Measurements from ENCODE around the gene ZNF511. TPM values are rescaled to one million over a fixed set of nuclear protein-coding genes. Genes with fewer than 3 reads are reported as not detected.

The ZNF511 gene
- total and polyA plus RNA-seq, 2 of the 4 experiments (the other 2 are of a cell fraction): 13.6 to 32.6 TPM

DNA sequence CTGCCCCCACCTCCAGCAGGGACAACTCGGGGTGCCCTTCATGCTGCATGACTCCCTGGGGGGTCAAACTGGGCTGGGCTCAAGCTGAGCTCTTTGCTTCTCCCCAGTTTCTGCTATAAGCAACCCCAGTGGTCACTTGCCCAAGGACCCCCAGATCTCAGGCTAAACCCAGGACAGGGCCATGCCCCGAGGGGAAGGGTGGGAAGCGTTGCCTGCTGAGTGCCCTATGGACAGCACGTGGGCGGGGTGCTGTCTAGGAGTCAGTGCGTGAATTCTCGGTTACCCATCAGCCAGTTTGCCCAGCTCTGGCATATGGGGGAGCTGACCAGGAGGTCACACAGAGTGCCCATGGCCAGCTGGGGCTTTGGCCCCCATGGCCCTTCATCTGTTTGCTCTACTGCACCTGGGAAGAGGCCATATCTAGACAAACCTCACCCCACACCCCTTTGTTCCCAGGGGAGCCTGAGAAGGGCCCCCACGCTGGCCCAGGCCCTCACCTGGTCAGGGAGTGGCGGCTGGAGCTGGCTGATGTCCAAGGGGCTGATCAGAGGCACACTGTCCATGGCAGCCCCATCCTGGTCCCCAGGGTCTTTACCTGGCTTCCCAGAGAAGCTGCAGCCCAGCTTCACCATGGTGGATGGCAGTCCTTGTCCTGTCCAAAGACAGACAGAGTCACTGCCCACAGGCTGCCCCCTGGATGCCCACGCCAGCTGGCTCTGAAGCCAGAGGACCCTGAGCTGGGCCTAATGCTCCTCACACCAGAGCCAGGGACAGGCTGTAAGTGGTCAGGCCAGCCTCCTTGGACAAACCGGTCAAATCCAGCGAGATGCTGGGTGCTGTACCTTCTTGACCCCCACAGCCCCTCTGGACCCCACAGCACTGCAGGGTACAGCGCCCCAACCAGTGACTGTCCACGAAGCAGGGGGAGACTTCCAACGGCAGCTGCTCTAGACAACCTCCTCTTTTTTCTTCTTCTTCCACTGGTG, 19.9 kb downstream of the ZNF511 start:
- Histone ChIP-seq H3K56ac (ENCODE audit: extremely low read depth, insufficient read depth, low read length) (no peak overlapping the region), H3K9me1 (ENCODE audit: insufficient read depth, low read length) (0 out of 2 replicates have a peak, but pooled peaks cover 6% of the 10 kb centered on the region), H2BK20ac (ENCODE audit: low read depth, low read length) (peak overlapping the region; percentile 7; the same call in 1 of the 2 replicates), H4K5ac (ENCODE audit: low read depth, low read length) (no peak overlapping the region), H3K14ac (replicated peaks; ENCODE audit: low read depth, low read length) (no peak overlapping the region), H4K91ac (ENCODE audit: insufficient read depth, low read depth, low read length) (no peak overlapping the region), H3K36me3 (ENCODE audit: control insufficient read depth, insufficient read depth, low read length) (no peaks in the 10 kb centered on the region), H3K4me3 (ENCODE audit: insufficient read depth, low read depth, low read length) (no peak overlapping the region), H2AFZ (replicated peaks; ENCODE audit: low read length, poor library complexity) (peak overlapping the region; percentile 62), H2AK5ac (ENCODE audit: low read depth, low read length) (peak overlapping the region; percentile 39), H4K8ac (ENCODE audit: low read depth in 2 of 2, low read length in 2 of 2) (no peak overlapping the region), H3K9ac (ENCODE audit: low read depth, low read length) (no peak overlapping the region), H2BK5ac (ENCODE audit: low read depth, low read length, poor library complexity, severe bottlenecking) (no peak overlapping the region), H3K4ac (ENCODE audit: low read depth, low read length) (no peak overlapping the region), H4K20me1 (ENCODE audit: insufficient read depth, low read length) (0 out of 2 replicates have a peak, but pooled peaks cover 3% of the 10 kb centered on the region), H2BK120ac (ENCODE audit: low read depth, low read length) (no peak overlapping the region; the same call in 1 of the 2 replicates), H2BK15ac (ENCODE audit: low read depth, low read length) (no peak overlapping the region), H3K18ac (ENCODE audit: low read depth, low read length) (no peak overlapping the region), H3K23ac (ENCODE audit: low read depth, low read length) (no peak overlapping the region), H2AK9ac (replicated peaks; ENCODE audit: low read depth, low read length, poor library complexity) (peak overlapping the region; percentile 81), H3K27ac (ENCODE audit: insufficient read depth, low read length) (no peak overlapping the region), H3K79me1 (ENCODE audit: low read depth in 1 of 2, low read length in 2 of 2) (no peaks in the 10 kb centered on the region), H3K4me1 (ENCODE audit: control insufficient read depth, insufficient read depth, low read length) (peaks cover 18% of the 10 kb centered on the region), H3K9me3 (ENCODE audit: control insufficient read depth, insufficient read depth, low read length) (no peaks in the 10 kb centered on the region; the same call in 1 of the 2 replicates), H3K4me2 (ENCODE audit: low read depth, low read length) (no peak overlapping the region), H3K27me3 (ENCODE audit: control insufficient read depth, insufficient read depth, low read length) (peaks cover 35% of the 10 kb centered on the region)
- dilution Hi-C loops (cut with HindIII; ENCODE audit: low sequenced_read_pairs, unreplicated experiment): no loop called here
- DNase-seq (no peak), ATAC-seq (ENCODE audit: low read depth) (no peak)
- TF ChIP-seq POLR2A (IDR thresholded peaks at IDR 0.05; ENCODE audit: low read depth, low read length) (no peak), FOS (IDR thresholded peaks at IDR 0.05; ENCODE audit: low read depth, low read length) (no peak), RCOR1 (IDR thresholded peaks at IDR 0.05; ENCODE audit: insufficient replicate concordance, low read length) (no peak), CHD1 (IDR thresholded peaks at IDR 0.05; ENCODE audit: low read depth, low read length) (no peak), MAZ (IDR thresholded peaks at IDR 0.05; ENCODE audit: borderline replicate concordance, low read depth, low read length) (no peak), NFE2L2 (IDR thresholded peaks at IDR 0.05; ENCODE audit: low read depth, low read length) (no peak), SMC3 (IDR thresholded peaks at IDR 0.05; ENCODE audit: low read depth, low read length) (no peak), MXI1 (IDR thresholded peaks at IDR 0.05; ENCODE audit: borderline replicate concordance, low read depth, low read length) (no peak), RAD21 (IDR thresholded peaks at IDR 0.05; ENCODE audit: low read length) (no peak), MAFK (IDR thresholded peaks at IDR 0.05; ENCODE audit: low read depth, low read length) (no peak), BHLHE40 (IDR thresholded peaks at IDR 0.05; ENCODE audit: low read depth, low read length) (no peak), RFX5 (IDR thresholded peaks at IDR 0.05; ENCODE audit: low read depth, low read length) (no peak), CEBPB (IDR thresholded peaks at IDR 0.05; ENCODE audit: low read depth, low read length) (no peak)
- TF ChIP-seq, protein P1, sequence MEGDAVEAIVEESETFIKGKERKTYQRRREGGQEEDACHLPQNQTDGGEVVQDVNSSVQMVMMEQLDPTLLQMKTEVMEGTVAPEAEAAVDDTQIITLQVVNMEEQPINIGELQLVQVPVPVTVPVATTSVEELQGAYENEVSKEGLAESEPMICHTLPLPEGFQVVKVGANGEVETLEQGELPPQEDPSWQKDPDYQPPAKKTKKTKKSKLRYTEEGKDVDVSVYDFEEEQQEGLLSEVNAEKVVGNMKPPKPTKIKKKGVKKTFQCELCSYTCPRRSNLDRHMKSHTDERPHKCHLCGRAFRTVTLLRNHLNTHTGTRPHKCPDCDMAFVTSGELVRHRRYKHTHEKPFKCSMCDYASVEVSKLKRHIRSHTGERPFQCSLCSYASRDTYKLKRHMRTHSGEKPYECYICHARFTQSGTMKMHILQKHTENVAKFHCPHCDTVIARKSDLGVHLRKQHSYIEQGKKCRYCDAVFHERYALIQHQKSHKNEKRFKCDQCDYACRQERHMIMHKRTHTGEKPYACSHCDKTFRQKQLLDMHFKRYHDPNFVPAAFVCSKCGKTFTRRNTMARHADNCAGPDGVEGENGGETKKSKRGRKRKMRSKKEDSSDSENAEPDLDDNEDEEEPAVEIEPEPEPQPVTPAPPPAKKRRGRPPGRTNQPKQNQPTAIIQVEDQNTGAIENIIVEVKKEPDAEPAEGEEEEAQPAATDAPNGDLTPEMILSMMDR (conservative IDR thresholded peaks at IDR 0.05; ENCODE audit: low read depth, low read length): no peak
- TF ChIP-seq, protein P2, sequence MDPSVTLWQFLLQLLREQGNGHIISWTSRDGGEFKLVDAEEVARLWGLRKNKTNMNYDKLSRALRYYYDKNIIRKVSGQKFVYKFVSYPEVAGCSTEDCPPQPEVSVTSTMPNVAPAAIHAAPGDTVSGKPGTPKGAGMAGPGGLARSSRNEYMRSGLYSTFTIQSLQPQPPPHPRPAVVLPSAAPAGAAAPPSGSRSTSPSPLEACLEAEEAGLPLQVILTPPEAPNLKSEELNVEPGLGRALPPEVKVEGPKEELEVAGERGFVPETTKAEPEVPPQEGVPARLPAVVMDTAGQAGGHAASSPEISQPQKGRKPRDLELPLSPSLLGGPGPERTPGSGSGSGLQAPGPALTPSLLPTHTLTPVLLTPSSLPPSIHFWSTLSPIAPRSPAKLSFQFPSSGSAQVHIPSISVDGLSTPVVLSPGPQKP (IDR thresholded peaks at IDR 0.05; ENCODE audit: borderline replicate concordance, low read depth, low read length): no peak
- POLR2A ChIA-PET (ENCODE audit: unreplicated experiment): no interaction called here
- 80% methylated on average over 8 of the region's 15 CpGs; no CpG with 5 or more reads in 1 of the 2 experiments for WGBS, 2 experiments (ENCODE audit: extremely low coverage in 2 of 2, insufficient read length in 1 of 2)
- CTCF ChIA-PET: interaction anchor here (0.6 to 1.6 kb wide), 11 partner anchors 7 to 181 kb away, joined by 3 to 4 read pairs (median 3); no protein-coding TSS in a partner anchor
- in situ Hi-C loops (cut with MboI; ENCODE audit: low sequenced_read_pairs): loop anchor here (10.0 kb wide), 1 partner anchor 166 kb away; no protein-coding TSS in a partner anchor
- intact Hi-C loops (cut with micrococcal nuclease): loop anchor here (1.0 to 10.0 kb wide), 3 partner anchors 46 to 196 kb away; partner anchors contain the start of genes CYP2E1, ECHS1 and PAOX
- BruUV-seq (replicated peaks): no TSS peak
